Thyroid gland (tissue), 4 donors: ENCODE measurements around the gene DTHD1. TPM values are rescaled to one million over a fixed set of nuclear protein-coding genes. Genes with fewer than 3 reads are reported as not detected.

ENCODE experiments used
- DNase-seq, 2 donors: peaks; one replicate each; pipeline ENCODE4 v3.0.0-alpha.2; 2019
- H3K27ac ChIP-seq, 3 donors: fragments of 200-600 bp; sonication (generic); 1 replicate in 2 of 3; 2 replicates in 1 of 3; pipeline ENCODE4 v1.5.1; 2016 to 2019; ENCODE audit warnings: mild to moderate bottlenecking in 1 of 3, moderate library complexity in 1 of 3
- H3K27me3 ChIP-seq: fragments of 200-600 bp; sonication (generic); one replicate; pipeline ENCODE4 v1.5.1; 2019
- H3K36me3 ChIP-seq, 2 donors: fragments of 200-600 bp; sonication (generic); one replicate each; pipeline ENCODE4 v1.5.1; 2016 to 2019
- H3K4me1 ChIP-seq, 2 donors: fragments of 200-600 bp; sonication (generic); one replicate each; pipeline ENCODE4 v1.5.1; 2017 to 2019
- H3K4me3 ChIP-seq, 3 donors: fragments of 200-600 bp; sonication (generic); replicated peaks in 1 of 3; 1 replicate in 2 of 3; 2 replicates in 1 of 3; pipeline ENCODE4 v1.5.1; 2016; ENCODE audit warnings: mild to moderate bottlenecking in 1 of 3
- H3K9me3 ChIP-seq: fragments of 200-600 bp; sonication (generic); one replicate; pipeline ENCODE4 v1.5.1; 2017
- POLR2A ChIP-seq, 2 donors: fragments of 450-650 bp; IDR thresholded peaks; one replicate each; pipeline ENCODE4 v1.6.1; 2017; ENCODE audit warnings: antibody characterized with exemption in 2 of 2, mild to moderate bottlenecking in 2 of 2, moderate library complexity in 1 of 2
- WGBS, 2 donors: methylation state at CpG; one replicate each; pipeline ENCODE4 v1.1.5; 2017; 5-methylcytosine and 5-hydroxymethylcytosine counted together
- intact Hi-C: fragments of 100-400 bp; cut with DNase I; formaldehyde crosslinking; loops from one replicate; pipeline ENCODE4 v1.15.1; 2023
- total RNA-seq, 4 donors: library from RNA; depleted of rRNA; stranded (reverse); fragments of >200 nt; gene quantifications; one replicate each; pipeline ENCODE4 v1.2.3, GENCODE V29; 2016
- TF ChIP-seq, protein P1 (sequence below), 6 experiments: fragments of 200-600 bp in 3 of 6; fragments of 450-650 bp in 3 of 6; sonication (generic) in 3 of 6; IDR thresholded peaks; one replicate each; pipeline ENCODE4 v1.5.1; 2016 to 2019; ENCODE audit warnings: antibody characterized with exemption in 6 of 6, mild to moderate bottlenecking in 2 of 6, inconsistent platforms in 1 of 6, moderate library complexity in 1 of 6

The DTHD1 gene
- total RNA-seq, 4 donors from 2014 or later: 0.27 to 0.71 (median 0.52) TPM

DNA sequence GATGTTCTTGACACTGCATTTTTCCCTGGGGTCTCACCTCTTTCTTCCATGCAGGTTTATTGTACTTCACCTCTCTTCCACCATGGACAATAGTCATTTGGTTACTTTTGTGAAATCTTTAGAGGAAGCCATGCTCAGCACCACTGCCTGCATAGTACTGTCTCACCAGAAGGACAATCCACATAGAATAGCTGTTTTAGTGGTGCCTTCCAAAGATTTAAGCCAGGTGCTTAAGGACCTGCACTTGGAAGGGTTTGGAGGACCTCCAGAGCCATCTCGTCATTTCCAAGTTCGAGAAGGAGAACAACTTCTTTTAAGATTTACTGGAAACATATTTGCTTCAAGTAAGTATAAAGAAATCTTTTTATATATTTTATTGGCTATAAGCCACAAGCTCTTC lies 26.7 kb downstream of the DTHD1 start:
- no peak for TF ChIP-seq POLR2A (IDR thresholded peaks at IDR 0.05)
- TF ChIP-seq, protein P1, sequence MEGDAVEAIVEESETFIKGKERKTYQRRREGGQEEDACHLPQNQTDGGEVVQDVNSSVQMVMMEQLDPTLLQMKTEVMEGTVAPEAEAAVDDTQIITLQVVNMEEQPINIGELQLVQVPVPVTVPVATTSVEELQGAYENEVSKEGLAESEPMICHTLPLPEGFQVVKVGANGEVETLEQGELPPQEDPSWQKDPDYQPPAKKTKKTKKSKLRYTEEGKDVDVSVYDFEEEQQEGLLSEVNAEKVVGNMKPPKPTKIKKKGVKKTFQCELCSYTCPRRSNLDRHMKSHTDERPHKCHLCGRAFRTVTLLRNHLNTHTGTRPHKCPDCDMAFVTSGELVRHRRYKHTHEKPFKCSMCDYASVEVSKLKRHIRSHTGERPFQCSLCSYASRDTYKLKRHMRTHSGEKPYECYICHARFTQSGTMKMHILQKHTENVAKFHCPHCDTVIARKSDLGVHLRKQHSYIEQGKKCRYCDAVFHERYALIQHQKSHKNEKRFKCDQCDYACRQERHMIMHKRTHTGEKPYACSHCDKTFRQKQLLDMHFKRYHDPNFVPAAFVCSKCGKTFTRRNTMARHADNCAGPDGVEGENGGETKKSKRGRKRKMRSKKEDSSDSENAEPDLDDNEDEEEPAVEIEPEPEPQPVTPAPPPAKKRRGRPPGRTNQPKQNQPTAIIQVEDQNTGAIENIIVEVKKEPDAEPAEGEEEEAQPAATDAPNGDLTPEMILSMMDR (IDR thresholded peaks at IDR 0.05): no peak
- H3K4me3 ChIP-seq: no peak overlapping the region
- H3K36me3 ChIP-seq: no peaks in the 10 kb centered on the region
- intact Hi-C loops: no loop called here
- WGBS, 2 donors: 21 to 36% methylated on average over 2 of the region's 2 CpGs
- no peaks in the 10 kb centered on the region for H3K27me3 ChIP-seq
- H3K27ac ChIP-seq: no peak overlapping the region
- DNase-seq: no peak
- H3K9me3 ChIP-seq: no peaks in the 10 kb centered on the region
- no peaks in the 10 kb centered on the region for H3K4me1 ChIP-seq

DNA sequence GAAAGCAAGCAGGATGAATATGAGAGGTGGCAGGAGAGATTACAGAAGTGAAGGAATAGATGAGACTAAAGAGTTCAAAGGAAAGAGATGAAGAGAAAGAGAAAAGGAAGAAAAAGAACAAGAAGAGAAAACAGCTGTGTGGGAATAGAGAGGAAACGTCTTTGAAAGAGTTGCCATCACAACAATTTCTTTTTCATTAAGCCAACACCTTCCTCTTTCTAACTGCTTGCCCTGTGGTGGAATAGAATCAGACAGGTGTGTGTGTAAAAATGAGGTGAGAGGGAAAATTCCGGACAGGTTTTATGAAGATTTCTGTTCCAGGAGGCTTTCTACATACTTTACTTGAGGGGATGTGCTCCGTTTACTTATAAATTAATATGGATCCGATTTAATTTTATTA lies 28.8 kb downstream of the DTHD1 start:
- no peak overlapping the region for H3K27ac ChIP-seq
- WGBS, 2 donors: 83 to 90% methylated on average over 4 of the region's 4 CpGs
- DNase-seq: no peak

DNA sequence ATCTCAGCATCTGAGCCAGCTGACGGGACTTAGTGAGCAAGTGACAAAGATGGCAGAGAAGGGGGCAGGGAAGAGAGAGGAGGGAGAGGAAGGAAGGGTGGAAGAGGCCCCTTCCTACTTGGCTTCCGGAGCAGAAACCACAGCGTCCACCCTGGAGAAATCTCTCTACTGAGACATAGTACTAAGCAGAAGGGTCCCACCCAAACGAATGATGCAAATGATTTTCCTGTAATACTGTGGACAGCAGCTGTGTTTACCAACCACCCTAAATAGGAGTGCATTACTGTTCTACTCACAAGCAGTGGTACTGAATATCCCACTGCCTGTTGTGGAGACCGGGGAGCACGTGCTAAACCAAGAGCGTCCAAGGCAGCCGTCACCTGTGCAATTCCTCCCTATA lies 29.4 kb downstream of the DTHD1 start:
- no peaks in the 10 kb centered on the region for H3K9me3 ChIP-seq
- intact Hi-C loops: no loop called here
- no peaks in the 10 kb centered on the region for H3K36me3 ChIP-seq
- H3K4me1 ChIP-seq: no peaks in the 10 kb centered on the region
- 72 to 78% methylated on average over 8 of the region's 8 CpGs for whole genome bisulfite sequencing, 2 donors
- TF ChIP-seq, protein P1 (IDR thresholded peaks at IDR 0.05): no peak
- no peak for TF ChIP-seq POLR2A (IDR thresholded peaks at IDR 0.05)
- H3K27me3 ChIP-seq: no peaks in the 10 kb centered on the region
- H3K27ac ChIP-seq: no peak overlapping the region
- no peak for DNase-seq
- no peak overlapping the region for H3K4me3 ChIP-seq

More for the DNA sequence above, 28.8 kb downstream of the DTHD1 start:
- Histone ChIP-seq H3K36me3 (no peaks in the 10 kb centered on the region), H3K27me3 (no peaks in the 10 kb centered on the region), H3K4me3 (no peak overlapping the region), H3K9me3 (no peaks in the 10 kb centered on the region), H3K4me1 (no peaks in the 10 kb centered on the region)
- TF ChIP-seq POLR2A (IDR thresholded peaks at IDR 0.05): no peak
- TF ChIP-seq, protein P1 (IDR thresholded peaks at IDR 0.05): no peak
- intact Hi-C loops: no loop called here

DNA sequence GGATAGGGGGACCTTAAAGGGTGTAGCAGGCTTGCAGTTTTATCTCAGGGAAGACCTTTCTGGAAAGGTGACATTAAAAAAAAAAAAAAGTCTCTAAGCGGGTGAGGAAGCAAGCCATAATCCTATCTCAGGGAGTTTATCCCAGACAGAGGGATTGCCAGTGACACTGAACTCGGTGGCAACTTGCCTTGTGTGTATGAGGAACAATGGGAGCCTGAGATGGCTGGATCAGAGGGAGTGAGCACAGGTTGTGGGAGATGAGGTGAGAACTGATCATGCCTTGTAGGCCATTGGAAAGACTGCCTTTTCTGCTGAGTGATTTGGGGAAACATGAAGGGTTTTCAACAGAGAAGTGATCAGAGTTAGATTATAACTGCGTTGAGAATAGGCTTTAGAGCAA lies 31.1 kb downstream of the DTHD1 start:
- no peak for DNase-seq
- Histone ChIP-seq H3K27ac (no peak overlapping the region), H3K27me3 (no peaks in the 10 kb centered on the region), H3K4me3 (no peak overlapping the region), H3K9me3 (no peaks in the 10 kb centered on the region), H3K36me3 (no peaks in the 10 kb centered on the region), H3K4me1 (no peaks in the 10 kb centered on the region)
- WGBS, 2 donors: 83 to 91% methylated on average over 3 of the region's 3 CpGs
- intact Hi-C loops: no loop called here
- TF ChIP-seq POLR2A (IDR thresholded peaks at IDR 0.05): no peak
- TF ChIP-seq, protein P1 (IDR thresholded peaks at IDR 0.05): no peak

DNA sequence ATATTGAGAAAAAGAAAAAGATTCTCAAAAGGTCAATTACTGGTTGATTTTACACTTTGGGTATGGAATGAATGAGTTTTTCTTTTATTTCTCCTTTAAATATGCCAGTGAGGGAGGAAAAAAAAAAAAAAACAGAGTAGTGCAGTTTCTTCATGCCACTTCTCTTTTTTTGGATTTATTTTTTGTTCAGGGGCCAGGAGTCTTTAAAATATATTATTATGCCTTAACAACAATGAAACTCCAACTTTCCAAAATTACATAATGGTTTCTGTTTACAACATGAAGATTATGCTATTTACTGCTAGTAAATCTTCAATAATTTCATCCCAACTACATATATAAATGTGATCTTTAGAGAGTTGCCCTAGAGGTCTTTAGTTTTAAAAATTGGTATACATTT lies 31.9 kb downstream of the DTHD1 start:
- Histone ChIP-seq H3K27ac (no peak overlapping the region), H3K4me1 (no peaks in the 10 kb centered on the region), H3K36me3 (no peaks in the 10 kb centered on the region), H3K4me3 (no peak overlapping the region), H3K27me3 (no peaks in the 10 kb centered on the region), H3K9me3 (no peaks in the 10 kb centered on the region)
- intact Hi-C loops: no loop called here
- no peak for TF ChIP-seq POLR2A (IDR thresholded peaks at IDR 0.05)
- TF ChIP-seq, protein P1 (IDR thresholded peaks at IDR 0.05): no peak
- no peak for DNase-seq
